ENCODE results near the gene HHLA2. TPM values are rescaled to one million over a fixed set of nuclear protein-coding genes. Genes with fewer than 3 reads are reported as not detected.

Gene HHLA2
- total and polyA plus RNA-seq, 2 experiments from 2014 or later = not detected

- Mint-ChIP-seq H3K9me3 (no peaks in the 10 kb centered on the region), H3K4me3 (no peak overlapping the region), H3K4me1 (peaks cover 17% of the 10 kb centered on the region), H3K27ac (no peak overlapping the region), H3K36me3 (ENCODE audit: low read depth) (no peaks in the 10 kb centered on the region), H3K27me3 (ENCODE audit: insufficient read depth, low read depth, poor library complexity) (no peaks in the 10 kb centered on the region)
- no peaks in the 10 kb centered on the region for H3F3A ChIP-seq (replicated peaks; ENCODE audit: low read depth)
- H4K20me1 ChIP-seq (replicated peaks; ENCODE audit: insufficient read depth) = no peaks in the 10 kb centered on the region
- TF ChIP-seq EZH2phosphoT487 (IDR thresholded peaks at IDR 0.05; ENCODE audit: unreplicated experiment) = no peak
- TF ChIP-seq POLR2AphosphoS5 (IDR thresholded peaks at IDR 0.05; ENCODE audit: low read depth) = no peak
- TF ChIP-seq ZNF462 (CRISPR knock-in tag; IDR thresholded peaks at IDR 0.05) = no peak
- no peak for TF ChIP-seq NANOG (IDR thresholded peaks at IDR 0.05; ENCODE audit: borderline replicate concordance)
- TF ChIP-seq REST (IDR thresholded peaks at IDR 0.05; ENCODE audit: unreplicated experiment) = no peak
- TF ChIP-seq STAT1 (IDR thresholded peaks at IDR 0.05; ENCODE audit: unreplicated experiment) = no peak
- no peak for TF ChIP-seq CTCF (conservative IDR thresholded peaks at IDR 0.05; ENCODE audit: low read depth in 2 of 2)
- no peak for TF ChIP-seq ZNF331 (CRISPR knock-in tag; IDR thresholded peaks at IDR 0.05; ENCODE audit: low read depth)
- no peak for TF ChIP-seq JUNB (IDR thresholded peaks at IDR 0.05; ENCODE audit: unreplicated experiment)
- no peak for TF ChIP-seq EZH2 (IDR thresholded peaks at IDR 0.05; ENCODE audit: low read depth, unreplicated experiment)
- TF ChIP-seq ETS1 (IDR thresholded peaks at IDR 0.05) = no peak
- H3K79me2 ChIP-seq (replicated peaks; ENCODE audit: insufficient read depth) = no peaks in the 10 kb centered on the region
- no peaks in the 10 kb centered on the region for H3K36me3 ChIP-seq (ENCODE audit: insufficient read depth)
- DNase-seq (ENCODE audit: low spot score) (peak; percentile 7), ATAC-seq (no peak)
- H3K4me3 ChIP-seq = no peak overlapping the region
- H3K27me3 ChIP-seq (ENCODE audit: insufficient read depth) = no peaks in the 10 kb centered on the region
- H2AFZ ChIP-seq = no peak overlapping the region
- H3K4me1 ChIP-seq (ENCODE audit: insufficient read depth) = peaks cover 13% of the 10 kb centered on the region; the same call in 1 of the 2 replicates
- H3K9me2 ChIP-seq (ENCODE audit: insufficient read depth) = peaks cover 4% of the 10 kb centered on the region; the same call in 1 of the 2 replicates
- H3K4me2 ChIP-seq = no peak overlapping the region
- no peak overlapping the region for H3K27ac ChIP-seq (ENCODE audit: low read depth)
These were observed 1.3 kb downstream of the HHLA2 start for GRCh38 chr3:108297647-108298046.

Data from GM23338 (cell line).